CD4-positive, alpha-beta T cell treated with Interleukin-10 for 1 hour (primary cell): ENCODE results near the gene KRTAP24-1.

ENCODE experiments used
- DNase-seq: peaks from one replicate; pipeline ENCODE4 v3.0.0-alpha.2; 2020

The KRTAP24-1 gene, protein sequence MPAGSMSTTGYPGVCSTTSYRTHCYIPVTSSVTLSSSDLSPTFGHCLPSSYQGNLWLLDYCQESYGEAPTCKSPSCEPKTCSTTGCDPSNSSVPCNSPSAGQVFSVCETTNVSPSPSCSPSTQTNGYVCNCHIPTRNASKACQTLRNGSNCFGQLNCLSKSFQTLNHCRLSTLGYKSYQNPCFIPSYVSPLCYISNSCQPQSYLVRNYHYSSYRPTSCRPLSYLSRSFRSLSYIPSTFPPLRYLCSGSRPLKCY

DNA sequence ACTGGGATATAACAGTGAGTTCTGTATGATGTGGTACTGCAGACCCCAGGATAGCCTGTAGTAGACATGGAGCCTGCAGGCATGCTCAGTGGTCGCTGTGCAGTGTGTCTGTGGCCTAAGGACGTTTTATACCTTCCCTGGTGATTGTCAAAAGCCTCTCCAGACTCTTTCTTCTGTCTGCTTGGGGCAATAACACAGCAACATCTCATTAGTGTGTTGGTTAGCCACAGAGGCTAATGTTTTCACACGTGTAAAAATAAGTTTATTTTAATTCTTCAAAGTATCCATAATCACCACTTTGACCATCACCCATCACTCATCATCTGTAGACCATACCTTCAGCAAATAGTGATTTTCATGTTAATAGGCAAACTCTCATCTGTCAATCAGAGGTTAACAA is at the start of gene KRTAP24-1:
Gene KRTAP24-1 (minus strand): TSS at position 101 of the 400 bp plus-strand sequence. CDS start 18 bp downstream, at position 83.
- no peak for DNase-seq

DNA sequence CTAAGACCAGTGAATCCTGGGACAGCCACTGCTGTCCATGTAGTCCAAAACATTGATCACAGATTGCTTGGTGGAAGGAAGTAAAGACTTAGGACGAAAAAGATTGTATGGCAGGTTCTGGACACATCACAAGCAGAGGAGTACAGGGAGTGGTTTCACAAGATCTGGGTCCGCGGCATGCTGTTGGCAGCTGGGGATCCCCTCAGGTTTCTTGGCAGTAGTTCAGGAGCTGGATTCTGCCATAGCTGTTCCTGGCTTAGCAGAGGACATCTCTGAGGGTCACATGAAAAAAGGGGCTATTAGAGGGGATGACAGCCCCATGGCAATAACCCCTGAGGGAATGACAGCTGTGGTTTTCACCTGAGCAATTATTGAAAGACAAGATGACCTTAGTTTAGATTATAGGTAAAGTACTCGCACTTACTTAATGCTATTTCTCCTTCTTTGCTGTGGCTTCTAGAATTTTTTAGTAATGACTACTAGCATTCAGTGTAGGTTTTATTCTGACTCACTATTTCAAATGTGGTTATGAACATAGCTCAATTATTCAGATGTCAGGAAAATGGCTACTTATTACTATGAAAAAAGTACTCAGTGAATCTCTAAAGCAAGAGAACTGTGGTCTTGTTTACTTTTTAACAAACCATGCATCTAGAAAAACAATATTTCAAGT is 46.6 kb upstream of the KRTAP24-1 start:
- DNase-seq: no peak

DNA sequence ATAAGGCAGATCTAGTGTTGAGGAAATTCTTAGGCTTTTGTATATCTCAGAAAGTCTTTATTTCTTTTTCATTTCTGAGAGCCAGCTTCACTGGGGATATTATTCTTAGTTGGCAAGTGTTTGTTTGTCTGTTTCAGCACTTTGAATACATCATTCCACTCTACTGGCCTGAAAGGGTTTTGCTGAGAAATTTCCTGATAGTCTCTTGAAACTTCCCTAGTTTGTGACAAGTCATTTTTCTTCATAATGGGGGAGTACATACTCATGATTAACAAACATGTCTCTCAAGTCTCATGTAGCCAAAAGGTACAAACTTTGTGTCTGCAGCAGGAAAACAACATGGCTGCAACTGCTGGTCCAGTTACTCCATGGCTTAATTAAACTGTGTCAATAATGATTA is 43.6 kb upstream of the KRTAP24-1 start:
- no peak for DNase-seq

DNA sequence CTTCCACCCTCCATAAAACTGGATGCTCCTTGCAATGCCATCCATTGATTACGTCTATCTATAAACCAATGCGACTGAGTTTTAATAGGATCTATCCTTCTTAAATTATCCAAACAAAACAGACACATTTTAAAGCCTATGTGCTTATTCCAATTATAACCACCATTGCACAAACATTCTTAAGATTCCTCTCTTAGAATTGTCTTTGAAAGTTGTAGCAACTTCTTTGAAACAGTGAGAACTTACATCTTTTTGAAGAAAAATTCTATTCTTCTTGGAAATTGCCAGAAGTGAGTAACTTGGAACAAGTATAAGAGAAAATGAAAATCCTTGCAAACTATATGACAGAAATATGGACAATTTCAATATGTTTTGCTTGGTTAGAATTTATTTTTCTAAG is 37.5 kb upstream of the KRTAP24-1 start, which contains the start of gene KRTAP26-1:
Gene KRTAP26-1 (minus strand): TSS at position 101 of the 400 bp plus-strand sequence. CDS start 280 bp downstream, outside the sequence.
- no peak for DNase-seq

DNA sequence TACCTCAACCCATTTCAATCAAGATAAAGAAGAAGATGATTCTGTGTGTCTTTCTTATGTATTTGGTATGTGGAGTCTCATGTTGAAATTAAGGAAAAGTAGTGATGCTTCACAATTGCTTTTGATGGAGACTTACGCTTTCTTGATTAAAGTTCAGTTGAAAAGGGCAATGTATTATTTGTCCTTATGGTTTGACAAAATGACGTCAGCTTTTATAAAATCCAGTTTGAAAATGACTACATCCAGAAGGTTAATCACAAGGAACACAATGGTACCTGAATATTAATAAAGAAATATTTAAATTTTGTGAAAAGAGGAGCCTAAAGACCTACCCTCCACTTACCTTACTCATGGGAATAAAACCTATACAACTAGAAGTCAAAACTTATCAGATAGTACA is 33.0 kb upstream of the KRTAP24-1 start:
- no peak for DNase-seq

DNA sequence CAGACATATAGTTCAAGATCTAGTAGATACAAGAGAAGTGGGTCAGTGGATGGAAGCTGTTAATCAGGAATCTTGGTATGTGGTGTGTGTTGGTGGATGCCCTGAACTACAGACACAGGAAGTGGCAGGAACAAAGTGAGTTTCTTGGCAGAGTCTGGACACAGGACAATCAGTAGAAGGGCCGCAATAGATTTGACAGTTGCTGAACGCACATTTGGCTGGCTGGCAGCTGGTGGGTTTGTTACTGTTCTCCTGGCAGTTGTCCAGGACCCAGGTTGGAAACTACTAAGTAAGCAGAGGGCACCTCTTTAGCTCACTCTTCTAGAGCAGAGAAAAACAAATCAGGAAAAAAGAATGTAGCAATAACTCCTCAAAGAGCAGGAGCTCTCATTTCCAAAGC is 24.1 kb upstream of the KRTAP24-1 start:
- no peak for DNase-seq

DNA sequence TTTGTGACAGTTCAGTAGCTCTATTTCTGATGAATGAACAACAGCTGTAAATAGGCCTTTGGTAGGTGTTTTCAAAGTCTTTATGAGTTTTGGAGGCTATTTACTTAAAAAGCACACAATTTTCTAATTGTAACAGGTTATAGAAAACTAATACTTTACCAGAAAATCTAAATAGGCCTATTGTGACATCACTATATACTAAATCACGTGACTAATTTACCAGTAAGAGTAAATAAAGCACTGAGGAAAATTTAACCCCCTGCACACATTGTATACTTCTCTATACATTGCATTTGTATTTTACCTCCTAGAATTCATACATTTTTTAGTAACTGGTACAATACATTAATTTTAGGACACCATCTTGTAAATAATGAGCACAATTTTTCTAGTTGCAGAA is 22.4 kb upstream of the KRTAP24-1 start:
- no peak for DNase-seq

DNA sequence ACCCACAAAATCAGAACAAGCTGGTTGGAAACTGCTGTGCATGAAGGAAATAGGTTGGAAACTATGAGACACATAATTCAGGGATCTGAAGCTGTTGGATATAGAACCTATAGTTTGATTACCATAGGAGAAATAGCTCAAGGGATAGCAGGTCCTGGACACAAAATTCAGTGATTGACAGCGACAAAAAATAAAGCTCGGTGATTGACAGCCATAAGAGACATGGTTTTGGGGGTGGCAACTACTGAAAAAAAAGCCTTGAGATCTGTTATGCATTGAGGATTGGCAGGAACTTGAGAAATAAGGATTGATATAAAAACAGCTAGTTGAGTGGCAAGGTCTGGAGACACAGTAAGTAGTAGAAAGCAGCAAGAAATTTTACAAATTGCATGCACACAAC is 6.5 kb upstream of the KRTAP24-1 start, which contains the start of gene KRTAP25-1:
Gene KRTAP25-1 (minus strand): TSS at position 300 of the 400 bp plus-strand sequence. CDS start 24 bp downstream, at position 276.
- no peak for DNase-seq

DNA sequence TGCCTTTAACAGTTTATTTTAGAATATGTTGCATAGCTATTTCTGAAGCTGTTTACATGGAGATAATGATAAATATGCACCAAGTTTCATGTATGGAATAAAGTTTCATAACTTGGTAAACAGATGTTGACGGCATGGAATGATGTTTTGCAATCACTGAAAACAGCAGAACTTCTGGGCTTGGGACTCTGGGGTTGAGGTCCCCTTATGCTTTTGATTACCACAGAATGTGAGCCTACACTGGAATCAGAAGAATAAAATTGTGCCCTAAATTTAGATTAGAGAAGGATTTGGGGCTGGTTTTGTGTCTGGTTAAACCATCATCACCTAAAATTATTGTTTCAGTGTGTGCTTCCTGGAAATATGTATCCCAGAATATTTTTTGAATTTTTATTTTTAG is 11.1 kb downstream of the KRTAP24-1 start:
- no peak for DNase-seq

DNA sequence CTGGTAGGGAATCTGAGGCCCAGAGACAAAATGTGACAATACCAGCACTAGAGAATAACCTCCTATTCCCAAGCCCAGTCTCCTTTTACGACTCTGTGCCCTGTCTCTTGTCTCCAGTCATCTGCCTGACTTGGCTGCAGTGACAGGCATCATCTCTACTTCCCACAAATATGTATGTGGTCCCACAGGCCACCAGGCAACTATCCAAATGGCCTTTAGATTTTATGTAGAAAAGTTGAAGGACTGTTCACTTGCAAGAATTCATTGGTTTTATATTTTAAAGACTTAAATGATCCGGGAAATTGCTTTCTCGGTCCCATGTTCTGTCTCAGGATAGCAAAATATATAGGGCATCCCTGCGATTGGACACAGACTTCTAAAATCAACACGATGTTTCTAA is 11.6 kb downstream of the KRTAP24-1 start:
- DNase-seq: no peak

DNA sequence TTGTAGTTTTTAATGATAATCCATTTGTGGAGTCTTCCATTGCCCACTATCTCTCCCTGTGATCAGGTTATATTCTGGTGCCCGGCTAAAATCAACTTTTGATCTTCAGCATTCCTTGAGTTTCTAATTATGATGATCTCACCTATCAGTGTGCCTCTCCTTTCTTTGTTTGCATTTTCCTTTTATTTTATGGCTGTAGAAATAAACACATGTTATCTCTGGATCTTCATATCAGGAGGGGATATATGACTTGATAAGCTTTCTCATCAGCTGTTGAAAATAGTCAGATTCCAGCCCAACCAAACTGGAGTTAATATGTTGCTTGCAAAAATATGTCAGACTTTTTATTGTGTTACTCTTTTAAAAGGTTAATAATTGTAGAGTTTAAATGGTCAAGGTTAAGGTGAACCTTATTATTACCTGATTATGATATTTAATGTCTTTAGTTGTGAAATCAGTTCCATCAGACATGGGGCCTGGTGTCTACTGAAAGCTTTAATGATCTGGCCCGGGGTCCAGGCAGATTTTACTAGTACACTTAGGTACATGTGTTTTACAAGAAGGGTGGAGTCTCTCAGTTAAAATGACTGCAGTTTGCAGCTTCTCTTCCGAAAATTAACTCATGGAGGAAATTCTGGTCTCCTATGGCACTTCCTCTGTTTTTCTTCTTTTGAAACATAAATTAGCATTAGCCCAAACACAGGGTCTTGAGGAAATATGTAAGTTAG is 12.8 kb downstream of the KRTAP24-1 start:
- no peak for DNase-seq

DNA sequence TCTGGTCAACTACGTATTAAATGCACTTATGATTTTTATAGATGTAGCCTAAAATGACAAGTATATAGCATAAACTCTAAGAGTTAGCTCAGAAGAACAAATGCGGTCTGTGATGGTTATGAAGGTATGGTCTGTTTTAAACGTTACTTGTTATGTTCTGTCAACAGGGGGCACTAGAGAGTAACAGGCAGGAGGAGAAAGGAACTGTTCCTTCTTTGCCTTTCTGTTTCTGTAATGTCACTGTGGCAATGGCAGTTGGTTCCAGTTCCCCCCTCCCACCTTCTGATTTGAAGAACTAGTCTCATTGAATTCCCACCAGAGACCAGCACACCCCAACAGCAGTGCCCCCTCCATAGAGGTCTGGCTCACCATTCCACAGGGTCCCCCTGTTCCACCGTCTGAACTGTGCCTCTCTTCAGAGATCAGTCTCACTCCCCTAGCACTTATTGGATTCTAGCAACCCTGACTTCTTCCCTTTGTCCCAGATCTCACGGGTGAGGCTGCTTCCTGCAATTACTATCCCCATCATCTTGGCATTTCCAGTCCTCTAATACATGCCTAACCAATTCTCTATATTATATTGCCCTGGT is 14.0 kb downstream of the KRTAP24-1 start:
- DNase-seq: no peak

DNA sequence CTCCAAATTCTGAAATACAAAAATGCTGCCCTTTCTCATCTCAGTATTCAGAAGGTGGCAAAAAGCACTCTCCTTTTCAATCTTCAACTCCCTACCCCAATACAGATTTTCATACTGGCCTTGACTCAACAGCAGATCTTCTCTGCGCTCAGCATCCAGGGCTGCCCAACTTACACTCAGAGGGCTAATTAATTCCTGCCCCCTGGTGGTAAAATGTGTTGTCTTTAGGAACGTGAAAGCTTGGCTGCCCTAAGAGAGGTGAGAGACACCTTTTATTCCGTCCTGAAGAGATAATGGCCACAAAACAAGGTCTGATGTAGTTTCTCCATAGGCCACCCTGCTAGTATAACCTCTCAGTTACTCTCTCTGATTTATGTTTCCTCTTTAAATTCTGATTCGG is 25.0 kb downstream of the KRTAP24-1 start:
- DNase-seq: no peak

DNA sequence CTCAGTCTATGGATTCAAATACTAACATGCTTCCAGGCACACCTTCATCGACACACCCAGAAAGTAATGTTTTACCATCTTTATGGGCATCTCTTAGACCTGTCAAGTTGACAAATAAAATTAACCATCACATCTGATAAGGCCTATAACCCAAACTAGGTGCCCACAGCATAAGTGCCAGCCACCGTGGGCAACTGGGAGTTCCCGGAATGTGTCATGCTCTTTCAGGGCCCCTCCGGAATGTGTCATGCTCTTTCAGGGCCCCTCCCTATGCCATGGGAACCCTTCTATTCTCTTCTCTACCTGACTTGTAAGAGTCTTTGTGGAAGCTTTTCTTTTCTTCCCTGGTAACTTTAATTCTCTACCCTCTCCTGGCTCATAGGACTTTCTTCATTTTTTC is 26.6 kb downstream of the KRTAP24-1 start:
- DNase-seq: no peak

DNA sequence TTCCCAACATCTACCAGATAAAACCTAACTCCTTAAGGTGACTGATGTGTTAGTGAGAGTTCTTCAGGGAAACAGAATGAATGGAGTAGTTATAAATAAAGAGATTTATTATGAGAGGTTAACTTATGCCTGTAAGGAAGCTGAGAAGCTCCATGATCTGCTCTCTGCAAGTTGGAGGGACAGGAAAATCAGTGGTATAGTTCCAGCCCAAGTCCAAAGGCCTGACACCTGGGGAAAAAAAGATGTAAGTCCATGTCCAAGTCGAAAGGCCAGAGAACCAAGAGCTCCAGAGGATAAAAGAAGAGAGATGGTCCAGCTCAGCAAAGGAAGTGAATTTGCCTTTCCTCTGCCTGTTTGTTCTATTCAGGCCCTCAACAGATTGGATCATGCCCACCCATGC is 27.1 kb downstream of the KRTAP24-1 start:
- DNase-seq: no peak

DNA sequence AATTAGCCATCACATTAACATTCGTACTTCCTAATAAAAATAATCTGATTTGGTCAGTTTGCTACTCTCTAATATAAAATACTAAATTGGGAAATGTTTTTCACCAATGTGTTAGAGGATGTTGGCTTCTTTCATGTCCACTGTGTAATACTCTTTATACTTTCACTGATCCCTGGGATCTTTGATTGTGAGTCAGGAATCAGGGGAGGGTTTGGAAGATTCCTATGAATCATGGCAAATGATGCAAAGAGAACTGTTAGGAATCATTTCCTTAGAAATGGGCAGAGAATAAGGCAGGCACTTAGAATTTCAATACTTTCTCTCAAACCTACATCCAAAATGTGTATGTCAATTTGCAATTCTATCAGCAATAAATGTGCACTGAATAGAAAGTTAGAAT is 31.0 kb downstream of the KRTAP24-1 start:
- DNase-seq: no peak

DNA sequence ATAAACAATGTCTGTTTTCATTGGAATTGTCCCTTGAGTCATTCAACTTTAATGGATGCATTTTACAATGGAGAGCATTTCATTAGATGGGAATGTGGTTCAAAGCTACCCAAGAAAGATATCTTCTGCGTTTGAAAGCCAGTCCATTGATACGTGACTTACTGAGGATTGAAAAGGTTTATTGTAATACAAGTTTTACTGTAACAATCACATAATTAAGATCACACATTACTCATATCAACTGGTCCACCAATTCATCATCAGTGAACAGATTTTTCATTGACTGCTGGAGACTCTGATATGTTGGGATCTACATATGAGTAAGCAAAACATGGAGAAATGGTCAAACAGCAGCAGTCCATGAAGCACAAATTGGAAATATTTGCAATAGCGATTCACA is 32.8 kb downstream of the KRTAP24-1 start:
- no peak for DNase-seq

DNA sequence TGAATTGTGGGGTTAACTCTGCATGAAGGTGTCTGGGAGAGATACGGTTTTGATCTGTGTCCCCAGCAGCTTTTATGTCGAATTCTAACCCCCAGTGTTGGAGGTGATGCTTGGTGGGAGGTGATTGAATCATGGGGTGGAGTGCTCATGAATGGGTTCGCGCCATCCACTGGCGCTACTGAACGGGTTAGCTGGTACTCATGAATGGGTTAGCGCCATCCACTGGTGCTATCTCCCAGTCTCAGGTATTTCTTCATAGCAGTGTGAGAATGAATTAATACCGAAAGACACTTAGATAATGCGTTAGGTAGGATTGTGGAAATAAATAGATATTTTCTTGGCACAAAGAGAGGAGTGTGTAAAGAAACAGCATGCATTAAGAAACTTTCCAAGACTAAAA is 33.9 kb downstream of the KRTAP24-1 start:
- no peak for DNase-seq

DNA sequence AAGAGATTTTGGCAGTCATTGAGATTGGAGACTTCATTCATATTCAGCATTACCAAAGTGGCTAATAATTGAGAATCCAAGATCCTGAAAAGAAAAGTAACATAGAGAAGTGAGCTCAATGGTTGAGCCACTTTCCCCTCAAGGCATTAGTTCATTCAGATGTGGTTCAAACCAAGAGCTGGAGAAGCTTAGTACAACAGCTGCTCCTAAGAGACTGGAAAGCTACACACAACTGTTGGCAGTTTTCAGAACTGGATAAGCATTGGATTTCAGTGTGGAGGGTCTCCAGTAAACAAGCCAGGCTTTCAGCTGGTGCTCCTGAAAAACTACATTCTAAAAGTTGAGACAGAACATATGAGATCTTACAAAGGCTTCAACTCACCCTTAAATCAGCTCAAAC is 37.7 kb downstream of the KRTAP24-1 start:
- DNase-seq: no peak

DNA sequence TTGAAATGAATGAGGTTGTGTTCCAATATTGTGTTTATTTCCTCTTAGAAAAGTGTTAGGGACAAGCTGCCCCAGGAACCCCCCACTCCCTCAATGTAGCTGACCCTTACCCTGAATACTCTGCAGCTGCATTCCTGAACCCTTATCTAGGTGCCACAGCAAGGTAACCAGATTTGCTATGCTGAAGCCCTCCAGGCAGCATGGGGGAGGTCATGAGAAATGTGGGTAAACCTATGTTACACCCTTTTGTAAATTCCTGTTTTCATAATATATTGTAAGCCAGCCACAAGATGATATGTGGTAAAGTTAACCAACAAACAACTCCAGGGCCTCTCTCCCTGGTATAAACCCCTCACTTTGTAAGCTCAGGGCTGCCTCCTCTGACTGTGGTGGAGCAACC is 39.1 kb downstream of the KRTAP24-1 start:
- DNase-seq: no peak

DNA sequence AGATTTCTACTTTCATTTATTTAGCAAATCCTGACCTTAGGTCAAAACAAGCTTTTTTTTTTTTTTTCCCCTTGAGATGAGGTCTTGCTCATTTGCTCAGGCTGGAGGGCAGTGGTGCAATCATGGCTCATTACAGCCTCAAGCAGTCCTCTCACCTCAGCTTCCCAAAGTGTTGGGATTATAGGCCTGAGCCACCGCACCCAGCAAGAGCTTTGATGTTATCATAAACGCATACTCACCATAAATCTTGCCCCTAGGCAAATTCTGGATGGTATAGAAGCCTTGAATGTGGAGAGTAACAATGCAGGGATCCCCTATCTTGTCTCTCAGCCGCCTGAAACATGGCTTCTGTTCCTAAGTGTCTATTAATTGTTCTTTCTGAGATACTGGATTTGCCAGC is 42.1 kb downstream of the KRTAP24-1 start:
- no peak for DNase-seq

DNA sequence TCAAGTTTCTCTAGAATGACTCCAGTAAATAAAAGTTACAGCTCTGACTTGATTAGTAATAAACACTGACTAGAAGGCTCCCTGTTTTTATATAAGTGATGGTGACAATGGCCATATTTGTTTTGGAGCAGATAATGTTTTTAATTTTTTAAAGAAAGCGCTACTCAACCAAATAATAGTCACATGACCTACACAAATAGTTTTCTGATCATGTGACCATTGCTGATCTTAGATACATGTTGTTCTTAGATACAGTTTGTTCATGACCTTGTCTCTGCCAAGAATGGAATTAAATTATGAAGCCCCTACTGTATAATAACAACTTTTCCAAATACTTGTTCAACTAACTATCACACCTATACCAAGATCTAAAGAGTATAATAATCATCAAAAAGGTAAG is 44.6 kb downstream of the KRTAP24-1 start:
- DNase-seq: no peak

DNA sequence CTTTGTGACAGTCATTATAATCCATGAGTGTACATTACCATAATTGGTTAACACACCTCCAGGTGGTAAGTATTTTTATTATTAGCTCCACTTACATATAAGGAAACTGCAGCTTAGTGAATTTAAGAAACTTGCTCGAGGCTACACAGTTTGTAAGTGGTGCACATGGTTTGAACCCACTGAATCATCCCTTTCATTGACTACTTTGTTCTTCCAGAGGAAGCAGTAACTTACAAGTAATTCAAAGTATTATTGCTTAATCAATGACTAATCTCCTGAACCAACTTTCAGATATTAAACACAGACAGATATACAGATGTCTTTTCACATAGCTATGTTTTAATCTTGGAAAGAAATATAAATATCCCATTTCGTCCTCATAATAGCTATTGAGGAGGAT is 48.1 kb downstream of the KRTAP24-1 start:
- no peak for DNase-seq

DNA sequence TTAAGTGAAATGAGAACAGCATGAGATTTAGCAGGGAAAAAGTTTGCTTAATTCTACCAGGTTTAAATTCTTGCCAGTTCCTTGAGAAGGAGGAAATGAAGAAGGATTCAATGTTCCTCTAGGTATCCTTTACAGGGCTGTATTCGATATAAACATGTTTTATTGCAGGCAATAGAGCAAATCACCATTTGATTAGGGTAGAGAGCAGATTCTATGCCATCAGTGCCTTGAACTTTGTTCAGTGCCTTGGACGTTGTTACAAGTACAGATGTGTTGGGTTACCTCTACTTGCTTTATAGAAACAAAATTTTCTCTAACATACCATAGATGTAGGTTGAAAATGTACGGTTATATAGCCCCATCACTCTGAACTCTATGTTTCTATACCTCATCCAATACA is 48.7 kb downstream of the KRTAP24-1 start:
- no peak for DNase-seq
